GM12892 (cell line): ENCODE measurements around the gene ISLR.

Experiments
- POLR2A ChIP-seq: IDR thresholded peaks from 2 replicates; pipeline ENCODE4 v1.6.1; 2011; ENCODE audit warnings: low read depth, low read length, control low read depth
- POLR2AphosphoS5 ChIP-seq: IDR thresholded peaks from 2 replicates; pipeline ENCODE4 v1.6.1; 2011; ENCODE audit warnings: low read depth, low read length, control low read depth

- TF ChIP-seq POLR2AphosphoS5, result no peak
- TF ChIP-seq POLR2A, result no peak
These were observed 19.2 kb downstream of the ISLR start for GRCh38 chr15:74192751-74193150.
